HCT116 (cell line): ENCODE data around the gene RBM19. TPM values are rescaled to one million over a fixed set of nuclear protein-coding genes. Genes with fewer than 3 reads are reported as not detected.

Source experiments
- ATAC-seq: fragments of 200-7000 bp; cut with Tn5 transposase; 2 replicates; pipeline ENCODE4 v1.9.1; 2020; ENCODE audit warnings: mild to moderate bottlenecking, moderate library complexity
- BruUV-seq: library from RNA; stranded (reverse); fragments of 400-500 nt; replicated peaks from 2 replicates; lab custom pipeline; 2021; lab: Mats Ljungman, UMichigan
- CTCF ChIA-PET: fragments of 300-600 bp; sonication (Branson Sonifier 250); formaldehyde crosslinking; loops from one replicate; lab custom pipeline; 2021; ENCODE audit warnings: antibody characterized with exemption; lab: Charles Lee
- POLR2A ChIA-PET: fragments of 300-600, 350-600 bp; sonication (Branson Sonifier 250); formaldehyde crosslinking; loops from one replicate; lab custom pipeline; 2021; ENCODE audit warnings: antibody characterized with exemption; lab: Charles Lee
- RAD21 ChIA-PET, 2 experiments: fragments of 300-600 bp; sonication (Branson Sonifier 250); formaldehyde crosslinking; loops; one replicate each; lab custom pipeline; 2023; ENCODE audit warnings: low total read pairs in 2 of 2; ENCODE audit not compliant: uncharacterized antibody in 2 of 2, unreplicated experiment in 2 of 2, low non-redundant PET in 1 of 2; lab: Charles Lee
- DNase-seq: peaks from one replicate; pipeline ENCODE4 v3.0.0-alpha.2; 2010; ENCODE audit warnings: low read depth, low spot score
- H2AFZ ChIP-seq: fragments of 200-600 bp; shearing (Covaris generic), sonication (generic); 2 replicates; pipeline ENCODE4 v1.6.1; 2017; ENCODE audit warnings: low read depth, mixed run types, mixed read lengths, antibody characterized with exemption, low read length; ENCODE audit not compliant: poor library complexity, severe bottlenecking
- H3K27ac ChIP-seq: 2 replicates; pipeline ENCODE4 v1.5.1; 2012; ENCODE audit warnings: low read depth, low read length
- H3K27me3 ChIP-seq: fragments of 200-600 bp; sonication (generic); 2 replicates; pipeline ENCODE4 v1.6.1; 2016; ENCODE audit warnings: mixed run types, low read length, mixed read lengths; ENCODE audit not compliant: insufficient read depth
- H3K36me3 ChIP-seq, 2 experiments: fragments of 200-500 bp in 1 of 2; fragments of 200-600 bp in 1 of 2; sonication (Bioruptor generic) in 1 of 2; sonication (generic) in 1 of 2; 2 replicates each; pipeline versions ENCODE4 v1.5.1 to v1.6.1; 2014 to 2016; ENCODE audit warnings: low read length in 2 of 2, inconsistent platforms in 1 of 2, mixed read lengths in 1 of 2, mixed run types in 1 of 2; ENCODE audit not compliant: insufficient read depth in 2 of 2, control insufficient read depth in 1 of 2
- H3K4me1 ChIP-seq, 2 experiments: fragments of 200-600 bp in 1 of 2; sonication (generic) in 1 of 2; 2 replicates each; pipeline versions ENCODE4 v1.5.1 to v1.6.1; 2012 to 2017; ENCODE audit warnings: low read length in 2 of 2, inconsistent platforms in 1 of 2, mild to moderate bottlenecking in 1 of 2, mixed read lengths in 1 of 2, mixed run types in 1 of 2, moderate library complexity in 1 of 2; ENCODE audit not compliant: insufficient read depth in 2 of 2, control insufficient read depth in 1 of 2
- H3K4me2 ChIP-seq: fragments of 200-600 bp; sonication (generic); 2 replicates; pipeline ENCODE4 v1.6.1; 2017; ENCODE audit warnings: mixed run types, low read length, mixed read lengths
- H3K4me3 ChIP-seq, 2 experiments: fragments of 200-600 bp in 1 of 2; sonication (generic) in 1 of 2; replicated peaks in 1 of 2; 2 replicates each; pipeline ENCODE4 v1.5.1; 2011 to 2016; ENCODE audit warnings: low read length in 2 of 2, control low read depth in 1 of 2, low read depth in 1 of 2, mild to moderate bottlenecking in 1 of 2, mixed read lengths in 1 of 2, mixed run types in 1 of 2
- H3K79me2 ChIP-seq: fragments of 200-600 bp; sonication (generic); 2 replicates; pipeline ENCODE4 v1.6.1; 2017; ENCODE audit warnings: mild to moderate bottlenecking, mixed run types, low read length, moderate library complexity, mixed read lengths; ENCODE audit not compliant: insufficient read depth
- H3K9ac ChIP-seq: fragments of 200-600 bp; sonication (generic); 2 replicates; pipeline ENCODE4 v1.6.1; 2016; ENCODE audit warnings: low read length, mixed read lengths
- H3K9me2 ChIP-seq: fragments of 200-600 bp; sonication (generic), shearing (Covaris generic); 2 replicates; pipeline ENCODE4 v1.6.1; 2017; ENCODE audit warnings: mixed run types, mild to moderate bottlenecking, moderate library complexity; ENCODE audit not compliant: insufficient read depth
- H3K9me3 ChIP-seq, 2 experiments: fragments of 200-500 bp in 1 of 2; fragments of 200-600 bp in 1 of 2; sonication (Bioruptor generic) in 1 of 2; sonication (generic) in 1 of 2; 2 replicates each; pipeline ENCODE4 v1.6.1; 2014 to 2017; ENCODE audit warnings: low read length in 2 of 2, mixed read lengths in 2 of 2, inconsistent platforms in 1 of 2, low read depth in 1 of 2, mild to moderate bottlenecking in 1 of 2, mixed run types in 1 of 2, moderate library complexity in 1 of 2; ENCODE audit not compliant: control insufficient read depth in 1 of 2, insufficient read depth in 1 of 2
- H4K20me1 ChIP-seq: fragments of 200-600 bp; sonication (generic), shearing (Covaris generic); 2 replicates; pipeline ENCODE4 v1.6.1; 2017; ENCODE audit warnings: mixed run types, mild to moderate bottlenecking, moderate library complexity; ENCODE audit not compliant: insufficient read depth
- CBX3 ChIP-seq: IDR thresholded peaks from 2 replicates; pipeline ENCODE4 v1.6.1; 2012; ENCODE audit warnings: low read depth
- CEBPB ChIP-seq: IDR thresholded peaks from 2 replicates; pipeline ENCODE4 v1.6.1; 2012; ENCODE audit warnings: low read depth
- CTCF ChIP-seq, 3 experiments: fragments of 200-600 bp in 1 of 3; sonication (generic) in 1 of 3; IDR thresholded peaks in 2 of 3; conservative IDR thresholded peaks in 1 of 3; 2 replicates each; pipeline ENCODE4 v1.5.1; 2012 to 2017; ENCODE audit warnings: low read depth in 2 of 3, low read length in 2 of 3, antibody characterized with exemption in 1 of 3, borderline replicate concordance in 1 of 3, control low read depth in 1 of 3, mild to moderate bottlenecking in 1 of 3, mixed read lengths in 1 of 3, mixed run types in 1 of 3, moderate library complexity in 1 of 3; ENCODE audit not compliant: insufficient read depth in 1 of 3
- EGR1 ChIP-seq: IDR thresholded peaks from 2 replicates; pipeline ENCODE4 v1.6.1; 2012; ENCODE audit warnings: low read depth
- EZH2 ChIP-seq: fragments of 200-600 bp; sonication (generic); IDR thresholded peaks from 2 replicates; pipeline ENCODE4 v1.6.1; 2017; ENCODE audit warnings: antibody characterized with exemption, mixed run types
- EZH2phosphoT487 ChIP-seq: fragments of 200-600 bp; IDR thresholded peaks from 2 replicates; pipeline ENCODE4 v1.6.1; 2018; ENCODE audit warnings: antibody characterized with exemption, borderline replicate concordance
- FOSL1 ChIP-seq: IDR thresholded peaks from 2 replicates; pipeline ENCODE4 v1.6.1; 2012; ENCODE audit warnings: low read depth
- JUND ChIP-seq: IDR thresholded peaks from 2 replicates; pipeline ENCODE4 v1.6.1; 2012
- POLR2A ChIP-seq: IDR thresholded peaks from 2 replicates; pipeline ENCODE4 v1.7.0; 2011; ENCODE audit warnings: borderline replicate concordance; ENCODE audit not compliant: insufficient read depth, insufficient read length; ENCODE audit errors: extremely low read depth
- RAD21 ChIP-seq: IDR thresholded peaks from 2 replicates; pipeline ENCODE4 v1.6.1; 2012; ENCODE audit warnings: low read depth, mild to moderate bottlenecking
- SIN3A ChIP-seq: IDR thresholded peaks from 2 replicates; pipeline ENCODE4 v1.6.1; 2012; ENCODE audit warnings: low read depth
- SP1 ChIP-seq: IDR thresholded peaks from 2 replicates; pipeline ENCODE4 v1.6.1; 2012; ENCODE audit warnings: low read depth
- SRF ChIP-seq: IDR thresholded peaks from 2 replicates; pipeline ENCODE4 v1.6.1; 2012; ENCODE audit warnings: low read depth
- TCF7L2 ChIP-seq: IDR thresholded peaks from 2 replicates; pipeline ENCODE4 v1.7.0; 2011; ENCODE audit warnings: borderline replicate concordance, inconsistent platforms; ENCODE audit not compliant: insufficient read depth, insufficient read length; ENCODE audit errors: extremely low read depth
- ZBTB33 ChIP-seq: IDR thresholded peaks from 2 replicates; pipeline ENCODE4 v1.6.1; 2011; ENCODE audit warnings: mild to moderate bottlenecking, low read length, moderate library complexity; ENCODE audit not compliant: insufficient replicate concordance; ENCODE audit errors: extremely low read depth
- ZNF274 ChIP-seq: fragments of 200-500 bp; sonication (Bioruptor generic); IDR thresholded peaks from 2 replicates; pipeline ENCODE4 v1.6.1; 2014; ENCODE audit warnings: mild to moderate bottlenecking, low read depth, low read length, inconsistent platforms
- intact Hi-C: fragments of 100-400 bp; cut with micrococcal nuclease; formaldehyde crosslinking; loops from 2 replicates; pipeline ENCODE4 v1.10.0; 2022
- total RNA-seq: library from RNA; stranded (reverse); gene quantifications from one replicate; pipeline ENCODE4 v1.2.1, GENCODE V29; 2021; ENCODE audit not compliant: unreplicated experiment
- TF ChIP-seq, protein P1 (sequence below): IDR thresholded peaks from 2 replicates; pipeline ENCODE4 v1.6.1; 2012

RBM19 gene
- total RNA-seq, 1 experiment from 2014 or later: 30.7 TPM

- TF ChIP-seq SRF (no peak), ZNF274 (no peak), TCF7L2 (no peak), SP1 (no peak), JUND (no peak), ZBTB33 (no peak), RAD21 (no peak), CTCF (IDR thresholded peaks at IDR 0.05 in 2 of 3, conservative IDR thresholded peaks at IDR 0.05 in 1 of 3; ENCODE audit: borderline replicate concordance in 1 of 3, insufficient read depth in 1 of 3, low read depth in 2 of 3, low read length in 2 of 3) (no peak), FOSL1 (no peak), POLR2A (no peak), CEBPB (no peak), EGR1 (no peak), SIN3A (no peak), CBX3 (no peak), EZH2phosphoT487 (no peak), EZH2 (no peak)
- TF ChIP-seq, protein P1, sequence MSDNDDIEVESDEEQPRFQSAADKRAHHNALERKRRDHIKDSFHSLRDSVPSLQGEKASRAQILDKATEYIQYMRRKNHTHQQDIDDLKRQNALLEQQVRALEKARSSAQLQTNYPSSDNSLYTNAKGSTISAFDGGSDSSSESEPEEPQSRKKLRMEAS: no peak
- TF ChIP-seq, all 23 proteins: peak for 0
- no peaks in the 10 kb centered on the region for H3K9me2 ChIP-seq
- intact Hi-C loops: no loop called here
- no peaks in the 10 kb centered on the region for H4K20me1 ChIP-seq
- no peaks in the 10 kb centered on the region for H3K79me2 ChIP-seq
- ChIA-PET CTCF (no interaction called here), RAD21 (no interaction called here), POLR2A (no interaction called here)
- no peaks in the 10 kb centered on the region for H3K36me3 ChIP-seq
- H3K9me3 ChIP-seq: no peaks in the 10 kb centered on the region
- no peak for DNase-seq
- no TSS peak for BruUV-seq
- no peak for ATAC-seq
- H3K27ac ChIP-seq: no peak overlapping the region
- H3K4me1 ChIP-seq: no peaks in the 10 kb centered on the region
- H3K27me3 ChIP-seq: no peaks in the 10 kb centered on the region
- no peak overlapping the region for H3K4me2 ChIP-seq
- no peak overlapping the region for H2AFZ ChIP-seq
- no peak overlapping the region for H3K4me3 ChIP-seq
- no peak overlapping the region for H3K9ac ChIP-seq
These were observed 91.8 kb downstream of the RBM19 start for GRCh38 chr12:113874326-113874725.
